GM12872 (cell line): ENCODE data around the gene EGFR.

Source experiments
- CTCF ChIP-seq: IDR thresholded peaks from 3 replicates; pipeline ENCODE4 v1.5.1; 2011; ENCODE audit warnings: low read depth, mild to moderate bottlenecking, low read length, moderate library complexity; ENCODE audit not compliant: insufficient read depth

EGFR gene

GRCh38 chr7:55087521-55087961, 68.7 kb downstream of the EGFR start:
- no peak for TF ChIP-seq CTCF

- TF ChIP-seq CTCF, result no peak
Measured at GRCh38 chr7:55088107-55088506, 69.3 kb downstream of the EGFR start.

GRCh38 chr7:55088620-55089019, 69.8 kb downstream of the EGFR start:
- no peak for TF ChIP-seq CTCF

GRCh38 chr7:55092186-55092974, 73.6 kb downstream of the EGFR start:
- TF ChIP-seq CTCF, result no peak

- no peak for TF ChIP-seq CTCF
Measured at GRCh38 chr7:55092975-55093373, 74.2 kb downstream of the EGFR start.

GRCh38 chr7:55093674-55094073, 74.9 kb downstream of the EGFR start:
- TF ChIP-seq CTCF, result no peak

GRCh38 chr7:55094092-55094690, 75.4 kb downstream of the EGFR start:
- TF ChIP-seq CTCF, result no peak
